ACC112 (cell line): Measurements from ENCODE around the gene PHF2.
"Not testable (repeated sequence)": the region's sequence is repeated elsewhere in the genome, so short reads cannot be mapped to it uniquely, and the experiment has no call there.

Experiments used
- H2AFZ ChIP-seq: fragments of 200-600 bp; sonication (generic); one replicate; pipeline ENCODE4 v1.6.0; 2017; ENCODE audit warnings: antibody characterized with exemption, low read length; ENCODE audit not compliant: unreplicated experiment
- H3K27ac ChIP-seq: fragments of 200-600 bp; sonication (generic); 2 replicates; pipeline ENCODE4 v1.5.1; 2014; ENCODE audit warnings: low read depth, mild to moderate bottlenecking, antibody characterized with exemption, low read length, moderate library complexity
- H3K27me3 ChIP-seq: fragments of 200-600 bp; sonication (generic); 2 replicates; pipeline ENCODE4 v1.6.1; 2014; ENCODE audit warnings: mild to moderate bottlenecking, antibody characterized with exemption, low read length, moderate library complexity, mixed read lengths; ENCODE audit not compliant: insufficient read depth
- H3K36me3 ChIP-seq: fragments of 200-600 bp; sonication (generic); 2 replicates; pipeline ENCODE4 v1.6.1; 2016; ENCODE audit warnings: mild to moderate bottlenecking, antibody characterized with exemption, low read length, moderate library complexity, mixed read lengths; ENCODE audit not compliant: insufficient read depth
- H3K4me1 ChIP-seq: fragments of 200-600 bp; sonication (generic); one replicate; pipeline ENCODE4 v1.6.1; 2016; ENCODE audit warnings: low read length, mixed read lengths; ENCODE audit not compliant: insufficient read depth, unreplicated experiment, control insufficient read depth
- H3K4me3 ChIP-seq: fragments of 200-600 bp; sonication (generic); 2 replicates; pipeline ENCODE4 v1.5.1; 2014; ENCODE audit warnings: mild to moderate bottlenecking, low read depth, low read length
- H3K79me2 ChIP-seq: fragments of 200-600 bp; sonication (generic); one replicate; pipeline ENCODE4 v1.6.0; 2016; ENCODE audit warnings: low read length; ENCODE audit not compliant: control insufficient read depth, unreplicated experiment, insufficient read depth

Gene PHF2

DNA sequence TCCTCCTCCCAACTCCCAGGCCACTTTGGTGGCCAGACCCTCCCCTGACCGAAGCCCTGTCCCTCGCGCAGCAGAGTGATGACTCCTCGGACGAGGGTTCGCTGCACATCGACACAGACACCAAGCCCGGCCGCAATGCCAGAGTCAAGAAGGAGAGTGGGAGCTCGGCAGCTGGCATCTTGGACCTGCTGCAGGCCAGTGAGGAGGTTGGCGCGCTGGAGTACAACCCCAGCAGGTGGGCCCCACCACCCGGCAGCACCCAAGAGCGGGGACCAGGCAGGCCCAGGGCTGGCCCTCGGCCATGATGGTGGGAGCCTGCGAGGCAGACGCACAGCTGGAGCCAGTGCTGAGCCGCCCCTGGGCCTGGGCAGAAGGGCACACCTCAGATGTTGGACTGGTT, 90.6 kb downstream of the PHF2 start:
- Histone ChIP-seq H3K4me3 (no peak overlapping the region), H3K79me2 (no peaks in the 10 kb centered on the region), H3K27ac (no peak overlapping the region), H2AFZ (no peak overlapping the region), H3K27me3 (no peaks in the 10 kb centered on the region), H3K36me3 (no peaks in the 10 kb centered on the region), H3K4me1 (no peaks in the 10 kb centered on the region)

DNA sequence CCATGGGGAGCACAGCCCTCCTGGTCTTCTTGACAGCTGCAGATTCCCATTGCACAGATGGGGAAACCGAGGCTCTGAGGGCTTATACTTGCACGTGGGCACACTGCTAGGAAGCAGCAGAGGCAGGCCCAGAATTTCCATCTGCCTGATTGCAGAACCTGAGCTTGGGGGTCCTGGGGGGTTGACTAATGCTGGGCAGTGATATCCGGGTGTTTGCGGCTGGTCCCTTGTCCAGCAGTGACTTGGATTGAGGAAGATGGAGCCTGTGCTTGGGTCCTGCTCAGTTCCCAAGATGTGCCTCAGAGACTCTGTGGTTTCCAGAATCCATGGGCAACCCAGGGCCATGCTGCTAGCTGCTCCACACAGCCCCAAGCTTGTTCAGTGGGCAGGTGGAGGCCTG, 91.2 kb downstream of the PHF2 start:
- H3K36me3 ChIP-seq, result no peaks in the 10 kb centered on the region
- no peaks in the 10 kb centered on the region for H3K27me3 ChIP-seq
- no peaks in the 10 kb centered on the region for H3K79me2 ChIP-seq
- no peak overlapping the region for H3K4me3 ChIP-seq
- no peaks in the 10 kb centered on the region for H3K4me1 ChIP-seq
- H3K27ac ChIP-seq, result no peak overlapping the region
- no peak overlapping the region for H2AFZ ChIP-seq

- H3K79me2 ChIP-seq, result no peaks in the 10 kb centered on the region
- H3K4me1 ChIP-seq, result no peaks in the 10 kb centered on the region
- H3K27me3 ChIP-seq, result no peaks in the 10 kb centered on the region
- H2AFZ ChIP-seq, result no peak overlapping the region
- no peak overlapping the region for H3K27ac ChIP-seq
- H3K36me3 ChIP-seq, result no peaks in the 10 kb centered on the region
- H3K4me3 ChIP-seq, result no peak overlapping the region
Observed at GRCh38 chr9:93668261-93668871, 92.0 kb downstream of the PHF2 start.

DNA sequence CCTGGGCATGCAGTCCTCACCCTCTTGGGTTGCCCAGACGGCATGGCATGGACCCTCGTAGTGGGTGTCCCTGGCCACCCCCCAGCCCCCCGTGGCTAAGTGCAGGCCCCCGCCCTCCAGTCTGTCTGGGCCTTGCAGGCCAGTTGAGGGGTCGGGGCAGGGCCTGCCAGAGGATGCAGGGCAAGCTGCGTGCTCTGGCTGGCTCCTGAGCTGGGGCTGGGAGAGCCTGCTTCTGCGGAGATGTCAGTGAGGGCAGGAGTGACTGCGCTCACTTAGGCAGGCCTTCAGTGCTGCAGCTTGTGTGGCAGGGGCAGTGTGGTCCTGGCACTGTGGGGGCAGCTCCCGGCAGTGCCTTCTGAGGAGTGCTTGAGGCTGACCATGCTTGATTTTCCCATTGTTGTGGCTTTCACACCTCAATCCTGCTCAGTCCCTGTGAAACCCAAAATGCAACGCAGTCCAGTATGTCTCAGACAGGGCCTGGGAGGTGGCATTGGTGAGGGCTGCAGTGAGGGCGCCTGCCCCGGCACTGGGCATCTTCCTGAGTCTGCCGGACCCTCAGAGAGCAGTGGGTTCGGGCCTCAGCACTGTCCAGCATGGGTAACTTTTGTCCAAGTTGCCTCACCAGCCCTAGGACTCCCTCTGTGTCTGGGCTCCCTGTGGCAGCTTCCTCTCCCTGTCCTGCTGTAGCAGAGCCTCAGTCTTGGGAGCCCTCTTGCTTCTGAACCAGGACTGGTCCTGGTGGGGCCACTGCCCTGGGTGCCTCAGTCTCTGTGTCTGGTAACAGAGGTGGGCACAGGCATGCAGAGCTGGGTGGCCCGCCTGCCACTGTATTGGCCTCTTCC, 93.0 kb downstream of the PHF2 start:
- no peaks in the 10 kb centered on the region for H3K36me3 ChIP-seq
- H3K27ac ChIP-seq, result no peak overlapping the region
- H2AFZ ChIP-seq, result no peak overlapping the region
- H3K4me3 ChIP-seq, result no peak overlapping the region
- H3K4me1 ChIP-seq, result no peaks in the 10 kb centered on the region
- H3K27me3 ChIP-seq, result no peaks in the 10 kb centered on the region
- H3K79me2 ChIP-seq, result no peaks in the 10 kb centered on the region

DNA sequence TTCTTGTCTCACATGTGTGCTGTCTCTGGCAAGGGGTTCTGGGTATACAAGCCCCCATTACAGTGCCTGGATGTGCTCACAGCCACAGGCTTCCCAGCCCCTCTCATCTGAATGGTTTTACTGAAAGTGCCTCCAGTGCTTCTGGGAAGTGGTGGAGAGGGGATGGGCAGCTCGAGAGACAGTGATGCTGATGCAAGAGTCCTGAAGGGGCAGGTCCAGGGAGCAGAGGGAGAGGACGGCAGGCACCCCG, 93.5 kb downstream of the PHF2 start:
- no peaks in the 10 kb centered on the region for H3K79me2 ChIP-seq
- H3K36me3 ChIP-seq, result no peaks in the 10 kb centered on the region
- no peaks in the 10 kb centered on the region for H3K4me1 ChIP-seq
- no peaks in the 10 kb centered on the region for H3K27me3 ChIP-seq
- no peak overlapping the region for H3K4me3 ChIP-seq
- H3K27ac ChIP-seq, result no peak overlapping the region
- no peak overlapping the region for H2AFZ ChIP-seq

- no peak overlapping the region for H2AFZ ChIP-seq
- no peaks in the 10 kb centered on the region for H3K27me3 ChIP-seq
- H3K79me2 ChIP-seq, result no peaks in the 10 kb centered on the region
- H3K4me1 ChIP-seq, result no peaks in the 10 kb centered on the region
- no peak overlapping the region for H3K27ac ChIP-seq
- H3K36me3 ChIP-seq, result no peaks in the 10 kb centered on the region
- no peak overlapping the region for H3K4me3 ChIP-seq
Observed at GRCh38 chr9:93670208-93671019, 94.0 kb downstream of the PHF2 start.

DNA sequence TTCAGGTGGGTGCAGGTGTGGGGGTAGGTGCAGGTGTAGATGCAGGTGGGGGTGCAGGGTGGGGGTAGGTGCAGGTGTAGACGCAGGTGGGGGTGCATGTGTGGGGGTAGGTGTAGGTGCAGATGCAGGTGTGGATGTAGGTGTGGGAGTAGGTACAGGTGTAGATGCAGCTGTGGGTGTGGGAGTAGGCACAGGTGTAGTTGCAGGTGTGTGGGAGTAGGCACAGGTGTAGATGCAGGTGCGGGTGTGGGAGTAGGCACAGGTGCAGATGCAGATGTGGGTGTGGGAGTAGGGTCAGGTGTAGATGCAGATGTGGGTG, 94.6 kb downstream of the PHF2 start:
- Histone ChIP-seq H2AFZ (no peak overlapping the region), H3K27ac (no peak overlapping the region), H3K4me1 (no peaks in the 10 kb centered on the region), H3K79me2 (no peaks in the 10 kb centered on the region), H3K4me3 (no peak overlapping the region), H3K27me3 (no peaks in the 10 kb centered on the region), H3K36me3 (no peaks in the 10 kb centered on the region)

DNA sequence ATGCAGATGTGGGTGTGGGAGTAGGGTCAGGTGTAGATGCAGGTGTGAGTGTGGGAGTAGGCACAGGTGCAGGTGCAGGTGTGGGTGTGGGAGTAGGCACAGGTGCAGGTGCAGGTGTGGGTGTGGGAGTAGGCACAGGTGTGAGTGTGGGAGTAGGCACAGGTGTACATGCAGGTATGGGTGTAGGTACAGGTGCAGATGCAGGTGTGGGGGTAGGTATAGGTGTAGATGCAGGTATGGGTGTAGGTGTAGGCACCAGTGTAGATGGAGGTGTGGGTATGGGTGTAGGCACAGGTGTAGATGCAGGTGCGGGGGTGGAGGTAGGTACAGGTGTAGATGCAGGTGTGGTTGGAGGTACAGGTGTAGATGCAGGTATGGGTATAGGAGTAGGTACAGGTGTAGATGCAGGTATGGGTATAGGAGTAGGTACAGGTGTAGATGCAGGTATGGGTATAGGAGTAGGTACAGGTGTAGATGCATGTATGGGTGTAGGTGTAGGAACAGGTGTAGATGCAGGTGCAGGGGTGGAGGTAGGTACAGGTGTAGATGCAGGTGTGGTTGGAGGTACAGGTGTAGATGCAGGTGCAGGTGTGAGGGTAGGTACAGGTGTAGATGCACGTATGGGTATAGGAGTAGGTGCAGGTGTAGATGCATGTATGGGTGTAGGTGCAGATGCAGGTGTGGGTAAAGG, 96.1 kb downstream of the PHF2 start:
- not testable (repeated sequence) for H3K4me1 ChIP-seq, H3K36me3 ChIP-seq, H2AFZ ChIP-seq, H3K27me3 ChIP-seq, H3K4me3 ChIP-seq, H3K27ac ChIP-seq, H3K79me2 ChIP-seq

DNA sequence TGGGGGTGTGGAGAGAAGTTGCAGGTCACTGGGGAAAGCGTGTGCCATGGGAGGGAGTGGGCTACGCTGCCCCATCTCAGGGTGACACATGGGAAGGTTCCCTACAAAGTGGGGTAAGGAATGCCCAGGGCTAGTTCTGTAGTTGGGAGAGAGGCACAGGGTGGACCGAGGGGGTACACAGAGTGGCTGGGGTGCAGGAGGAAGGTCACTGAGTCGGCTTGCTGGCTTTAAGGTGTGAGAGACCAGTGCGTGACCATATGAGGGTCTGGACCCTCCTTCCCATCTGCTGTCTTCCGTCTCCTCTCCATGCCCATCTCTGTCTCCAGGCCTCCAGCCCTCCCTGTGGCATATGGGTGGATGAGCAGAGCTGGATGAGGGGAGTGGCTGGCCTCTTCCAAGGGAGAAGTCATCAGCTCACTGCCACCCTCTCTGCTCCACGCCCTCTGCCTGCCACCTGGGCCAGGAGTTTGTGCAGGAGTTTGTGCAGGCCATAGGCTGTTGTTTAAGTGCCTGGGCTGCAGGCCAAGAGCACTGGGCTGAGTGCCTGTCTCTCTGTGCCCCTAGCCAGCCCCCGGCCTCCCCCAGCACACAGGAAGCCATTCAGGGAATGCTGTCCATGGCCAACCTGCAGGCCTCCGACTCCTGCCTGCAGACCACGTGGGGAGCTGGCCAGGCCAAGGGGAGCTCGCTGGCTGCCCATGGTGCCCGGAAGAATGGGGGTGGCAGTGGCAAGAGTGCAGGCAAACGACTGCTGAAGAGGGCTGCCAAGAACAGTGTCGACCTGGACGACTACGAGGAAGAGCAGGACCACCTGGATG, 96.8 kb downstream of the PHF2 start:
- no peak overlapping the region for H2AFZ ChIP-seq
- H3K27me3 ChIP-seq, result no peaks in the 10 kb centered on the region
- H3K4me1 ChIP-seq, result no peaks in the 10 kb centered on the region
- H3K79me2 ChIP-seq, result no peaks in the 10 kb centered on the region
- no peak overlapping the region for H3K4me3 ChIP-seq
- no peaks in the 10 kb centered on the region for H3K36me3 ChIP-seq
- H3K27ac ChIP-seq, result no peak overlapping the region

DNA sequence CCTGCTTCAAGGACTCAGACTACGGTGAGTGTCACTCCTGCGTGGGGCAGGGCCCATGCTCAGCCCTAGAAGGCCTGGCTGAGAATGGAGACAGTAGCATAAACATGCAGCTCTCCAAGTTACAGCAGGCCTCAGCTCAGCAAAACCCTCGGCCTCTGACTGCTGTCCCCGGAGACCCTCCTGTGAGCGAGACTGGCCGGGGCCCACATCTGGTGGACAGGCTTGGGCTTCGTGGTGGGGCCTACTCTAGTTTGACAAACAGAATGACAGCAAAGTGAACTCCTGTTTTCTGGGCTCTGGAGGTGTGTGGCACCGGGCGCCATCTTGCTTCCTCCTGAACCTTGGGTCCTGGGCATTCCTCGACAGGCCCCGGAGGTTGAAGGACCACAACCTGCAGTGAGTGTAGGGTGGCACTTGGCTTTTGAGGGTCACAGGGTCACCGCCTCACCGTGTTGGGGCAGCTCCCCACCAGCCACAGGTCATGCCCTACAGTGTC, 97.5 kb downstream of the PHF2 start:
- no peak overlapping the region for H3K4me3 ChIP-seq
- no peaks in the 10 kb centered on the region for H3K36me3 ChIP-seq
- no peaks in the 10 kb centered on the region for H3K4me1 ChIP-seq
- H3K27ac ChIP-seq, result no peak overlapping the region
- H3K79me2 ChIP-seq, result no peaks in the 10 kb centered on the region
- H3K27me3 ChIP-seq, result no peaks in the 10 kb centered on the region
- H2AFZ ChIP-seq, result no peak overlapping the region
